Prostate gland (tissue), 2 donors: ENCODE results near the gene IQCF5. TPM values are rescaled to one million over a fixed set of nuclear protein-coding genes. Genes with fewer than 3 reads are reported as not detected.
"Not testable (repeated sequence)": the region's sequence is repeated elsewhere in the genome, so short reads cannot be mapped to it uniquely, and the experiment has no call there.

Source experiments
- DNase-seq: peaks from one replicate; pipeline ENCODE4 v3.0.0-alpha.2; 2019; ENCODE audit warnings: low spot score
- H3K27ac ChIP-seq, 2 donors: fragments of 200-600 bp; sonication (generic); 2 replicates each; pipeline ENCODE4 v1.5.1; 2017 to 2019
- H3K27me3 ChIP-seq: fragments of 200-600 bp; sonication (generic); replicated peaks from 2 replicates; pipeline ENCODE4 v1.5.1; 2019; ENCODE audit not compliant: insufficient read depth
- H3K36me3 ChIP-seq, 2 donors: fragments of 200-600 bp; sonication (generic); 1 replicate in 1 of 2; 2 replicates in 1 of 2; pipeline versions ENCODE4 v1.5.1 to v1.8.1; 2017 to 2019
- H3K4me1 ChIP-seq: fragments of 200-600 bp; sonication (generic); replicated peaks from 2 replicates; pipeline ENCODE4 v1.5.1; 2019
- H3K4me3 ChIP-seq, 2 donors: fragments of 200-600 bp; sonication (generic); 2 replicates each; pipeline ENCODE4 v1.5.1; 2017 to 2019
- H3K9me3 ChIP-seq: fragments of 200-600 bp; sonication (generic); 2 replicates; pipeline ENCODE4 v1.5.1; 2017
- POLR2A ChIP-seq: fragments of 450-650 bp; IDR thresholded peaks from one replicate; pipeline ENCODE4 v1.6.1; 2016; ENCODE audit warnings: antibody characterized with exemption, mild to moderate bottlenecking
- POLR2AphosphoS5 ChIP-seq: sonication (generic); formaldehyde crosslinking; IDR thresholded peaks from one replicate; pipeline ENCODE4 v1.6.1; 2017; ENCODE audit warnings: antibody characterized with exemption
- WGBS: methylation state at CpG from one replicate; pipeline ENCODE4 v1.1.5; 2018; 5-methylcytosine and 5-hydroxymethylcytosine counted together
- intact Hi-C: fragments of 100-400 bp; cut with DNase I; formaldehyde crosslinking; loops from one replicate; pipeline ENCODE4 v1.14.2; 2022
- total RNA-seq, 2 donors: library from RNA; depleted of rRNA; stranded (reverse); fragments of >200 nt; gene quantifications; one replicate each; pipeline ENCODE4 v1.1.0, GENCODE V29; 2016
- TF ChIP-seq, protein P1 (sequence below), 4 experiments: fragments of 200-600 bp in 2 of 4; fragments of 450-650 bp in 2 of 4; sonication (generic) in 2 of 4; IDR thresholded peaks; 1 replicate in 3 of 4; 2 replicates in 1 of 4; pipeline ENCODE4 v1.5.1; 2016 to 2019; ENCODE audit warnings: antibody characterized with exemption in 4 of 4, mild to moderate bottlenecking in 2 of 4, moderate library complexity in 2 of 4

The IQCF5 gene
- total RNA-seq, result 1 to 10 TPM in 1 of 2 donors, not detected in 1; 2.0 TPM

GRCh38 chr3:51875501-51875900 lies at the start of gene IQCF5:
Gene IQCF5, minus strand, starts transcription at chr3:51875601. Its CDS starts 70 bp downstream, at chr3:51875531.
- H3K4me3 ChIP-seq, result no peak within 1 kb of the TSS
- WGBS, result 86% methylated on average over 4 of the region's 4 CpGs
- H3K4me1 ChIP-seq, result no peaks in the 10 kb centered on the region
- H3K27ac ChIP-seq, result no peak within 1 kb of the TSS
- no peaks in the 10 kb centered on the region for H3K36me3 ChIP-seq
- H3K27me3 ChIP-seq, result no peaks in the 10 kb centered on the region
- intact Hi-C loops, result no loop called here
- TF ChIP-seq POLR2A, result no peak
- DNase-seq, result no peak
- H3K9me3 ChIP-seq, result no peaks in the 10 kb centered on the region

GRCh38 chr3:51921081-51921578 lies 45.7 kb upstream of the IQCF5 start:
- intact Hi-C loops, result no loop called here
- TF ChIP-seq POLR2AphosphoS5 (no peak), POLR2A (no peak)
- TF ChIP-seq, protein P1, sequence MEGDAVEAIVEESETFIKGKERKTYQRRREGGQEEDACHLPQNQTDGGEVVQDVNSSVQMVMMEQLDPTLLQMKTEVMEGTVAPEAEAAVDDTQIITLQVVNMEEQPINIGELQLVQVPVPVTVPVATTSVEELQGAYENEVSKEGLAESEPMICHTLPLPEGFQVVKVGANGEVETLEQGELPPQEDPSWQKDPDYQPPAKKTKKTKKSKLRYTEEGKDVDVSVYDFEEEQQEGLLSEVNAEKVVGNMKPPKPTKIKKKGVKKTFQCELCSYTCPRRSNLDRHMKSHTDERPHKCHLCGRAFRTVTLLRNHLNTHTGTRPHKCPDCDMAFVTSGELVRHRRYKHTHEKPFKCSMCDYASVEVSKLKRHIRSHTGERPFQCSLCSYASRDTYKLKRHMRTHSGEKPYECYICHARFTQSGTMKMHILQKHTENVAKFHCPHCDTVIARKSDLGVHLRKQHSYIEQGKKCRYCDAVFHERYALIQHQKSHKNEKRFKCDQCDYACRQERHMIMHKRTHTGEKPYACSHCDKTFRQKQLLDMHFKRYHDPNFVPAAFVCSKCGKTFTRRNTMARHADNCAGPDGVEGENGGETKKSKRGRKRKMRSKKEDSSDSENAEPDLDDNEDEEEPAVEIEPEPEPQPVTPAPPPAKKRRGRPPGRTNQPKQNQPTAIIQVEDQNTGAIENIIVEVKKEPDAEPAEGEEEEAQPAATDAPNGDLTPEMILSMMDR (IDR thresholded peaks at IDR 0.05), result no peak
- H3K27ac ChIP-seq, result no peak overlapping the region
- no peaks in the 10 kb centered on the region for H3K4me1 ChIP-seq
- no peaks in the 10 kb centered on the region for H3K9me3 ChIP-seq
- WGBS, result 70% methylated on average over 11 of the region's 11 CpGs
- no peaks in the 10 kb centered on the region for H3K27me3 ChIP-seq
- DNase-seq, result no peak
- no peak overlapping the region for H3K4me3 ChIP-seq
- no peaks in the 10 kb centered on the region for H3K36me3 ChIP-seq

GRCh38 chr3:51916418-51916817 lies 41.0 kb upstream of the IQCF5 start:
- Histone ChIP-seq H3K9me3 (no peaks in the 10 kb centered on the region), H3K4me1 (no peaks in the 10 kb centered on the region), H3K27ac (no peak overlapping the region), H3K4me3 (no peak overlapping the region), H3K36me3 (no peaks in the 10 kb centered on the region), H3K27me3 (no peaks in the 10 kb centered on the region)
- 55% methylated on average over 5 of the region's 5 CpGs for WGBS
- TF ChIP-seq, protein P1 (IDR thresholded peaks at IDR 0.05), result no peak
- no peak for TF ChIP-seq POLR2A
- TF ChIP-seq POLR2AphosphoS5, result no peak
- DNase-seq, result no peak
- intact Hi-C loops, result no loop called here

- Histone ChIP-seq H3K4me1 (no peaks in the 10 kb centered on the region), H3K36me3 (no peaks in the 10 kb centered on the region), H3K9me3 (no peaks in the 10 kb centered on the region), H3K27me3 (no peaks in the 10 kb centered on the region), H3K4me3 (no peak overlapping the region), H3K27ac (no peak overlapping the region)
- intact Hi-C loops, result no loop called here
- TF ChIP-seq, protein P1 (IDR thresholded peaks at IDR 0.05), result no peak
- TF ChIP-seq POLR2A, result no peak
- TF ChIP-seq POLR2AphosphoS5, result no peak
- DNase-seq, result no peak
- WGBS, result 64% methylated on average over 4 of the region's 4 CpGs
Measured at GRCh38 chr3:51908026-51908425, 32.6 kb upstream of the IQCF5 start.

GRCh38 chr3:51904034-51904823 lies 28.8 kb upstream of the IQCF5 start:
- no peaks in the 10 kb centered on the region for H3K9me3 ChIP-seq
- no peak for DNase-seq
- WGBS, result 84% methylated on average over 2 of the region's 2 CpGs
- H3K36me3 ChIP-seq, result no peaks in the 10 kb centered on the region
- H3K27me3 ChIP-seq, result no peaks in the 10 kb centered on the region
- H3K4me3 ChIP-seq, result no peak overlapping the region
- H3K4me1 ChIP-seq, result no peaks in the 10 kb centered on the region
- TF ChIP-seq POLR2AphosphoS5 (no peak), POLR2A (no peak)
- TF ChIP-seq, protein P1 (IDR thresholded peaks at IDR 0.05), result no peak
- H3K27ac ChIP-seq, result no peak overlapping the region
- intact Hi-C loops, result no loop called here

DNA sequence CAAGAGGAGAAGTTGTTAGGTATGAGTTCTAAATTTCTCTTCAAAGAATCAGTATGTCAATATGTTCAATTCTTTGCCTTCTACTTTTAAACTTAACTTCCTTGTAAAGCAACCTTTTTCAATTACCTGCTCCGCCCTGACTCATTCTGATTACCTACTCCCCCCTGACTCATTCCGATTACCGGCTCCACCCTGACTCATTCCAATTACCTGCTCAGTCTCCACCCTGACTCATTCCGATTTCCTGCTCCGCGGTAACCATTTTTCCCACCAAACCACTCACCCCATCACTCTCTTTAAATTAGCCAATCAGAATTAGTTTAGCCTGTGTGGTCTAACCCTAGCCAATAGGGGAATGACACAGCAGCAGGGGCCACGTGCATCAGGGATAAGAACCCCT lies 27.0 kb upstream of the IQCF5 start:
- H3K36me3 ChIP-seq, H3K4me1 ChIP-seq, H3K9me3 ChIP-seq, H3K27me3 ChIP-seq, DNase-seq, intact Hi-C loops, H3K4me3 ChIP-seq, H3K27ac ChIP-seq: not testable (repeated sequence)
- WGBS, result 59% methylated on average over 7 of the region's 7 CpGs

DNA sequence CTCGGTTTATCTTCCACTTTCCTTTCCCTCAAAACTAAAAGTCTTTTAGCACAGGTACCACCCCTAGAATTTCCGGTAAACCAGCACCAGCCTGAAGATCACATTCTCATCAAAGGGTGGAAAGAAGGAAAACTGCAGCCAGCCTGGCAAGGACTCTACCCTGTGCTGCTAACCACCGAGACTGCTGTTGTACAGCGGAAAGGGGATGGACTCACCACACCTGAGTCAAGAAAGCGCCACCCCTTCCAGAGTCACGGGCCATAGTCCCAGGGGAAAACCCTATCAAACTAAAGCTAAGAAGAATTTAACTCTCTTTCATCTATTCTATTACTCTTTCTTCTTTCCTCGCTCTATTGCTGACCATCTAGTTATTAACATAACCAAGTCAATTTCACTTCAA lies 24.6 kb upstream of the IQCF5 start:
- intact Hi-C loops, DNase-seq, H3K36me3 ChIP-seq, H3K9me3 ChIP-seq, H3K4me1 ChIP-seq, H3K27me3 ChIP-seq, H3K4me3 ChIP-seq, H3K27ac ChIP-seq: not testable (repeated sequence)
- WGBS, result 64% methylated on average over 7 of the region's 7 CpGs
